Osteocyte (in vitro differentiated cells): ENCODE measurements around the gene HS2ST1. TPM values are rescaled to one million over a fixed set of nuclear protein-coding genes. Genes with fewer than 3 reads are reported as not detected.

Experiments
- DNase-seq: peaks from one replicate; pipeline ENCODE4 v3.0.0; 2021; ENCODE audit warnings: mixed read lengths; ENCODE audit not compliant: unreplicated experiment; ENCODE audit errors: extremely low spot score
- H3K27ac Mint-ChIP-seq: one replicate; pipeline ENCODE4 v1.8.0; 2021; ENCODE audit warnings: mild to moderate bottlenecking, mixed read lengths; ENCODE audit not compliant: unreplicated experiment
- H3K27me3 Mint-ChIP-seq: one replicate; pipeline ENCODE4 v1.8.0; 2021; ENCODE audit warnings: mixed read lengths; ENCODE audit not compliant: unreplicated experiment
- H3K36me3 Mint-ChIP-seq: one replicate; pipeline ENCODE4 v1.8.0; 2021; ENCODE audit warnings: mixed read lengths; ENCODE audit not compliant: unreplicated experiment
- H3K4me1 Mint-ChIP-seq: one replicate; pipeline ENCODE4 v1.8.0; 2021; ENCODE audit warnings: mixed read lengths; ENCODE audit not compliant: unreplicated experiment
- H3K4me3 Mint-ChIP-seq: one replicate; pipeline ENCODE4 v1.8.0; 2021; ENCODE audit warnings: mild to moderate bottlenecking, moderate library complexity, mixed read lengths; ENCODE audit not compliant: unreplicated experiment
- H3K9me3 Mint-ChIP-seq: one replicate; pipeline ENCODE4 v1.8.0; 2021; ENCODE audit warnings: mixed read lengths; ENCODE audit not compliant: unreplicated experiment
- CTCF ChIP-seq: fragments of 200-600 bp; sonication (generic); IDR thresholded peaks from 2 replicates; pipeline ENCODE4 v1.5.0; 2021; ENCODE audit warnings: antibody characterized with exemption, mild to moderate bottlenecking, moderate library complexity
- total RNA-seq: library from RNA; stranded (reverse); gene quantifications from 2 replicates; pipeline ENCODE4 v1.2.1, GENCODE V29; 2021

Gene HS2ST1
- total RNA-seq, 1 donor from 2014 or later: 26.8 TPM

GRCh38 chr1:86914998-86915736 is 732 bp downstream of the HS2ST1 start:
- Mint-ChIP-seq H3K4me3 (no peak overlapping the region), H3K9me3 (no peaks in the 10 kb centered on the region), H3K36me3 (peaks cover 4% of the 10 kb centered on the region), H3K27me3 (no peaks in the 10 kb centered on the region), H3K27ac (no peak overlapping the region), H3K4me1 (peaks cover 29% of the 10 kb centered on the region)
- DNase-seq: no peak
- no peak for TF ChIP-seq CTCF

DNA sequence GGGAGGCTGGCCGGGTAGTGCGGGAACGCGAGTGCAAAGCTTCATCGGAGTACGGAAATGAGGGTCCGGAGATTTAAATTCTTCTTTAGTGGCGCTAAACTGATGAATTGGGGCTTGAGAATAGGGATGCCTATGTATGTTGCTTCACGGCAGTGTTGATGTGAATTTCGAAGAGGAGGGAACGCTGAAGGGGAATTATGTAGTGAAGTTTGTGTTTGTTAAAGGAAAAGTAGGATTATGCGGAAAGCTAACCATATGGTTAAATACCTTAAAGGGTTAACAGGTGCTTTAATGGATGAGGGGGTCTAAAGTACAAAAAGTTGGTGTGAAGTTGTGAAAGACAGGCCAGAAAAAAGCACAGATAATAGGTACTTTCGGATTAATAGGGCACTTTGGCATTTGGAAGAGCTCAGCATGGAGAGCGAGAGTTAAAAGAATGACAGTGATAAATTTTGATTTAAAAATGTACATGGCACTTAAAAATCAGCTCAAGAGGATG is 1.4 kb downstream of the HS2ST1 start:
- H3K36me3 Mint-ChIP-seq: peaks cover 3% of the 10 kb centered on the region
- H3K4me3 Mint-ChIP-seq: no peak overlapping the region
- no peaks in the 10 kb centered on the region for H3K27me3 Mint-ChIP-seq
- peaks cover 27% of the 10 kb centered on the region for H3K4me1 Mint-ChIP-seq
- H3K27ac Mint-ChIP-seq: no peak overlapping the region
- no peak for TF ChIP-seq CTCF
- H3K9me3 Mint-ChIP-seq: no peaks in the 10 kb centered on the region
- DNase-seq: no peak

GRCh38 chr1:86916752-86917151 is 2.3 kb downstream of the HS2ST1 start:
- Mint-ChIP-seq H3K36me3 (no peaks in the 10 kb centered on the region), H3K4me1 (peaks cover 17% of the 10 kb centered on the region), H3K27me3 (no peaks in the 10 kb centered on the region), H3K4me3 (no peak overlapping the region), H3K9me3 (no peaks in the 10 kb centered on the region), H3K27ac (no peak overlapping the region)
- no peak for TF ChIP-seq CTCF
- DNase-seq: no peak

DNA sequence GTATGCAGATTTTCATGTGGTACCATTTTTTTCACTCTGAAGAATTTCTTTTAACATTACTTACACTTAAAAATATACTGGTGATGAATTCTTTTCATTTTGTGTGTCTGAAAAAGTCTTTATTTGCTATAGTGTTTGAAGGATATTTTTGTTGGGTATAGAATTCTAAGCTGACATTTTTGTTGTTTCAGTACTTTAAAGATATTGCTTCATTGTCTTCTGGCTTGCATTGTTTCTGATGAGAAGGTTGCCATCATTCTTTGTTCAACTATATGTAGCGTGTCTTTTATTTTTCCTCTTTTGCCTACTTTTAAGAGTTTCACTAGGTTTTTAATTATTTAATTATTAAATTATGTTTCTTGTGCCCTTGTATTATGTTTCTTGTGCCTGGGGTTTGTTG is 8.0 kb downstream of the HS2ST1 start:
- no peak for TF ChIP-seq CTCF
- Mint-ChIP-seq H3K36me3 (peaks cover 2% of the 10 kb centered on the region), H3K27me3 (no peaks in the 10 kb centered on the region), H3K4me3 (no peak overlapping the region), H3K9me3 (peaks cover 22% of the 10 kb centered on the region), H3K27ac (no peak overlapping the region), H3K4me1 (peaks cover 6% of the 10 kb centered on the region)
- DNase-seq: no peak

DNA sequence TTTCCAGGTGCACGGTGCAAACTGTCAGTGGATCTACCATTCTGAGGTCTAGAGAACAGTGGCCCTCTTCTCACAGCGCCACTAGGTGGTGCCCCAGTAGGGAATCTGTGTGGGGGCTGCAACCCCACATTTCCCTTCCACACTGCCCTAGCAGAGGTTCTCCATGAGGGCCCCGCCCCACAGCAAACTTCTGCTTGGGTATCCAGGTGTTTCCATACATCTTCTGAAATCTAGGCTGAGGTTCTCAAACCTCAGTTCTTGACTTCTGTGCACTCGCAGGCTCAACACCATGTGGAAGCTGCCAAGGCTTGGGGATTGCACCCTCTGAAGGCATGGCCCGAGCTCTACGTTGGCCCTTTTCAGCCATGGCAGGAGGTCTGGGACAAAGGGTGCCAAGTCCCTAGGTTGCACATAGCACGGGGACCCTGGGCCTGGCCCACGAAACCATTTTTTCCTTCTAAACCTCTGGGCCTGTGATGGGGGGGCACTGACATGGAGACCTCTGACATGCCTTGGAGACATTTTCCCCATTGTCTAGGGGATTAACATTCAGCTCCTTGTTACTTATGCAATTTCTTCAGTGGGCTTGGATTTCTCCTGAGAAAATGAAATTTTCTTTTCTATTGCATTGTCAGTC is 10.0 kb downstream of the HS2ST1 start:
- H3K27me3 Mint-ChIP-seq: no peaks in the 10 kb centered on the region
- no peak for DNase-seq
- H3K9me3 Mint-ChIP-seq: peaks cover 22% of the 10 kb centered on the region
- no peak overlapping the region for H3K4me3 Mint-ChIP-seq
- no peak for TF ChIP-seq CTCF
- H3K27ac Mint-ChIP-seq: no peak overlapping the region
- peaks cover 6% of the 10 kb centered on the region for H3K4me1 Mint-ChIP-seq
- peaks cover 2% of the 10 kb centered on the region for H3K36me3 Mint-ChIP-seq
